Naive thymus-derived CD8-positive, alpha-beta T cell (primary cell): ENCODE measurements around the gene MRPL24. TPM values are rescaled to one million over a fixed set of nuclear protein-coding genes. Genes with fewer than 3 reads are reported as not detected.
A peak's percentile ranks its signal among the peaks of the same experiment; 100 is the strongest.

ENCODE experiments used
- ATAC-seq, 2 donors: fragments of 150-1000 bp; cut with Tn5 transposase in 1 of 2; sonication (Bioruptor Pico), chemical (Tn5 transposase) in 1 of 2; 1 replicate in 1 of 2; 2 replicates in 1 of 2; pipeline ENCODE4 v1.10.0; 2021; ENCODE audit warnings: mild to moderate bottlenecking in 2 of 2, moderate library complexity in 2 of 2
- POLR2A ChIA-PET: fragments of 350-600 bp; sonication (Branson Sonifier 250); formaldehyde crosslinking; loops from one replicate; lab custom pipeline; 2021; ENCODE audit warnings: antibody characterized with exemption; lab: Charles Lee
- DNase-seq, 10 donors: peaks; one replicate each; pipeline versions ENCODE4 v3.0.0 to v3.0.0-alpha.2; 2020 to 2022
- H3K27ac Mint-ChIP-seq, 10 donors: one replicate each; pipeline ENCODE4 v1.8.0; 2020 to 2022; ENCODE audit warnings: mild to moderate bottlenecking in 10 of 10, mixed read lengths in 10 of 10, moderate library complexity in 4 of 10, inconsistent platforms in 1 of 10
- H3K27me3 Mint-ChIP-seq, 5 donors: one replicate each; pipeline ENCODE4 v1.8.0; 2021 to 2022; ENCODE audit warnings: mixed read lengths in 5 of 5
- H3K36me3 Mint-ChIP-seq, 3 donors: one replicate each; pipeline ENCODE4 v1.8.0; 2020 to 2022; ENCODE audit warnings: mixed read lengths in 3 of 3, mild to moderate bottlenecking in 2 of 3, inconsistent platforms in 1 of 3
- H3K4me1 Mint-ChIP-seq, 4 donors: one replicate each; pipeline ENCODE4 v1.8.0; 2021 to 2022; ENCODE audit warnings: mixed read lengths in 4 of 4
- H3K4me3 Mint-ChIP-seq, 10 donors: one replicate each; pipeline ENCODE4 v1.8.0; 2020 to 2022; ENCODE audit warnings: mild to moderate bottlenecking in 10 of 10, mixed read lengths in 10 of 10, moderate library complexity in 6 of 10, inconsistent platforms in 1 of 10
- H3K9me3 Mint-ChIP-seq, 9 donors: one replicate each; pipeline ENCODE4 v1.8.0; 2020 to 2022; ENCODE audit warnings: mixed read lengths in 9 of 9, mild to moderate bottlenecking in 3 of 9, inconsistent platforms in 1 of 9, moderate library complexity in 1 of 9
- polyA plus RNA-seq, 3 donors: library from polyadenylated mRNA; unstranded; fragments of 300-500 nt; fragmentation: Illumina TruSeq; gene quantifications; one replicate each; pipeline ENCODE4 v1.2.3, GENCODE V29; 2021
- total RNA-seq, 8 experiments: library from RNA in 2 of 8; stranded (reverse) in 2 of 8; gene quantifications; one replicate each; pipeline ENCODE4 v1.2.3 and lab custom pipeline; 2021 to 2026

The MRPL24 gene
- total and polyA plus RNA-seq, 5 experiments from 2014 or later = 49.7 to 109 (median 98.6) TPM

DNA sequence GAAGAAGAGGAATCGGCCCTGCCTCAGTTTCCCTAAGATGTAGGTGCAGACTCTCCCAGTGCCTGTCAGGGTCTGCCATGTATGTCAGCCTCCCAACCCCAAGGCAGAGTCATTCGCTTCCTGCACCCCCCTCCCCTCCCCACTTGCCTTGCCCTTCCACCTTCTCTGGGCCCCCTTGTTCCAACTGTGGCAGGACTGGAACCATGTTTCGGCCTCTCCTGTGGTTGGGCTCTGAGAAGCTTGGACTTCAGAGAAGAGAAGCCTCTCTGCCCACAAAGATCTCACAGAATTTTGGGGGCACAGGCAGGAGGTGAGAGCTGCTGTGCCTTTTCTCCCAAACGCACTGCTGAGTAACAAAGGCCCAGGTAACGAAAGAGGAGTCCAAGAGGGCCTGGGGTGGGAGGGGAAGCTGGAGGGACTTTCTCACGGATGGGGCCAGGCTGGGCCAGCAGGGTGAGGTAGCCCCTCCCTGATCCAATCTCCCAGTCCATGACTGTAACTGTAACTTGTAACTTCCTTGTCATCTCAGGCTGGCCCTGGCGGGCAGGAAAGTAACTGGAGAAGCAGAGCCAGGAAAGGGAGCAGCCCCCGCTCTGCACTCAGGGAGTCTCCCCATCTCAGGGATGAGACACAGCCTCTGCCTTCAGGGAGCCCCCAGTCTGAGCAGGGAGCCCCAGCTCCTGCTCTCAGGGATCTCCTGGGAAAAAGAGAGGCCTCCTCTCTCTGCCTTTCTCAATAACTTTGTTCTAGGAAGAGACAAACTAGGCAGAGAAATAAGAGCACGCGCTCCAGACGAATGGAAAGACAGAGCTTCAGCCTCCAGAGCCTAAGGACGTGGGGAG is 46.8 kb downstream of the MRPL24 start:
- peaks cover 28 to 82% (median 64%) of the 10 kb centered on the region in 5 donors for H3K27me3 Mint-ChIP-seq
- POLR2A ChIA-PET = no interaction called here
- peaks cover 19 to 30% (median 25%) of the 10 kb centered on the region in 4 donors for H3K4me1 Mint-ChIP-seq
- H3K27ac Mint-ChIP-seq = peak overlapping the region in 3 of 10 donors; percentile 20 to 74 (median 59)
- ATAC-seq (no peak), DNase-seq (peak in 1 of 10 donors; percentile 50)
- peaks cover 0 to 1% (median 0%) of the 10 kb centered on the region in 3 donors for H3K36me3 Mint-ChIP-seq
- peak overlapping the region in 1 of 10 donors; percentile 15 for H3K4me3 Mint-ChIP-seq
- H3K9me3 Mint-ChIP-seq = no peaks in the 10 kb centered on the region

DNA sequence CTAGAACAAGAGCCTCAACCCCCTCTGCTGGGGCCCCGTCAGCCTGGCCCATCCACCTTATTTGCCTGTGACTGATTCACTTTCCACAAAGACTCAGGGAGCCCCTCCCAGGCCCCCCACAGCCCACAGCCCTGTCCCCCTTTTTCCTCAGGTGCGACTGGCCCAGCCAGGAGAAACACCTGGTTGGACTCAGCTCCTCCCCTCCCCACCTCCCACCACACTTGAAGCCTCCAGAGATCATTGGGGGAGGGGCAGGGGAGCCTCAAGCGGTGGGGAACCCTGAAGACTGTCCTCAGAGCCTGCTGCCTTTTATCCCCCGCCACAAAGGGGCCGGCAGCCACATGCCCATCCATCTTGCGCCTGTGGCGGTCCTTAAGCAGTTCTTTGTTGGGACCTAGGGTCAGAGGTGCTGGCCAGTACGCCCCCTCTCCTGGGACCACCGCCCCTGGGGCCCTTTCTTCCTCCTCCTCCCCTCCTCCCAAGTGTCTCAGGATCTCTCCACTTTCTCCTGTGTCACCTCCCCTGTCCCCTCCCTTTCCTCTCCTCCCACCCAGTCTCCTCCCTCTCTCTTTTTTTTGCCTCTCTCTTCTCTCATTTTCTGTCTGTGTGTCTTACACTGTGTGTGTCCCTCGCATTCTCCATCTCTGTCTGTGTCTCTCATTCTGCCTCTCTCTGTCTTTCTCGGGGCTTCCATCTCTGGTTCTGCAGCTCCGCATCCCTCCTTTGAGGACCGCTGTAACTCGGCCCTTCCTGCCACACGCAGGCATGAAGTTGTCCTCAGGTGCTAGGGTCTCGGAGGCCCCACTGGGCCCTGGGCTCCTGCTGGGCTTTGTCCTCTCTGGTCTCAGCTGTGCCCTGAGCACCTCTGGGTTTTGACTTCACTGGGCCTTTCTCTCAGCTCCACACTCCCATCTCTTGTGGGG is 47.7 kb downstream of the MRPL24 start:
- DNase-seq (peak in 5 of 10 donors; percentile 12 to 60 (median 21)), ATAC-seq (peak in 1 of 2 donors; percentile 15)
- H3K4me3 Mint-ChIP-seq = peak overlapping the region in 3 of 10 donors; percentile 15 to 64 (median 36)
- H3K36me3 Mint-ChIP-seq = no peaks in the 10 kb centered on the region
- no peaks in the 10 kb centered on the region for H3K9me3 Mint-ChIP-seq
- POLR2A ChIA-PET = no interaction called here
- peak overlapping the region in 3 of 10 donors; percentile 25 to 72 (median 63) for H3K27ac Mint-ChIP-seq
- peaks cover 19 to 32% (median 25%) of the 10 kb centered on the region in 4 donors for H3K4me1 Mint-ChIP-seq
- H3K27me3 Mint-ChIP-seq = peaks cover 28 to 75% (median 57%) of the 10 kb centered on the region in 5 donors

DNA sequence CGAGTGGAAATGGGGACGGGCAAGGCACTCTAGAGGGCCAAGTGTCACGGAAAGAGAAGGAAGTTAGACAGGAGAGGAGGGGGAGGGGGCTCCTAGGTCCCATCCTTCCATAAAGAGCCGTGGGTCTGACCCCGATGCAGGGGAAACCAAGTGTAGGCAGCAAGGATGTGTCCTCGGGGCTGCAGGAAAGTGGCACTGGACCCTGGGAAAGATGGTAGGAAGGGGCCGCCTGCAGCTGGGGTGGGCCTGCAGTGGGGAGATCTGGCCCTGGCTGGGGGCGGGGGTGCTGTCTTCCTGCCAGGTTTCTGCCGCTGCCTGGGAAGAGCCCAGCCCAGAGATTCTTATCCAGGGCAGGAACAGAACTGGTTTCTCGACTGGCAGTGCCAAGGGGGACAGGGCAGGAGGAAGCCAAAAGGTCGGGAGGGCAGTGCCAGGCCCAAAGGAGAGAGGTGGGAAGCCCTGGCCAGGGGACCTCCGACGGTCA is 48.4 kb downstream of the MRPL24 start:
- POLR2A ChIA-PET = interaction anchor here (0.7 kb wide), 1 partner anchor 21 kb away, joined by 3 read pairs; no protein-coding TSS in a partner anchor
- no peaks in the 10 kb centered on the region for H3K9me3 Mint-ChIP-seq
- H3K4me3 Mint-ChIP-seq = peak overlapping the region in 2 of 10 donors; percentile 7 to 41
- no peaks in the 10 kb centered on the region for H3K36me3 Mint-ChIP-seq
- peaks cover 19 to 32% (median 25%) of the 10 kb centered on the region in 4 donors for H3K4me1 Mint-ChIP-seq
- ATAC-seq (no peak), DNase-seq (peak in 1 of 10 donors; percentile 38)
- peaks cover 28 to 69% (median 53%) of the 10 kb centered on the region in 5 donors for H3K27me3 Mint-ChIP-seq
- H3K27ac Mint-ChIP-seq = peak overlapping the region in 2 of 10 donors; percentile 67 to 72

DNA sequence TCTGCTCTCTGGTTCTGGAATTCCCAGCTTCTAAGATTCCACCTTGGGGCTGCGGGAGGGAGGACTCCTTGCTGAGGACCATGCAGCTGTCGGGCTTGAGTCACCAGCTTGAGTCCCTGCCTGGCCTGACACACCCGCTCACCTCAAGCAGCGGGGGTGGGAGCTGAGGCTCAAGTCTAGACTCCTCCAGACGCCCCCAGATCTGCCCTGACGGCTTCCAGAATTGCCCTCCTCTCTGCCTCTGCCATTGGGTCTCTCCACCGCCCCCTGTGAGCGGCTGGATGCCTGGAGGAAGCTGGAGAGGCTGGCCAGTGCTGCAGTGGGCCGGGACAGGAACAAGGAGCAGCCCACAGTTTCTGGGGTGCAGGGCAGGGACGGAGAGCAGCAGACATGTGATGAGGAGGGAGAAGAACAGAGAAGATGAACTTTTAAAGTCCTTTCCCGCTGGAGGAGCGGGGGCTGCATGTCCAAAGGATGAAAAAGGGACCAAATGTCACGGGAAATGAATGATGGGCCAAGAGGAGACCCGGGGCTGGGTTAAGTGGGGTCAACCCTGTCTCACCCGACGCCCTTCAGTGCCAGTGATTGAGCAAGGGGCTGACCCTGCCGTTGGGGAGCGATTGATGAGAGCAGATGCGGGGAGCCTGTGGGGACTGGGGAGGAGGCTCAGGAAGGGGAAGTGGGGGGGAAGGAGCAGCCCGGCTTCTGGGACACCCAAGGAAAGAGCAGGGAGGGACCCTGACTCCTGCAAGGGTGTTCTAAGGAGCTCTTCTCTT is 49.0 kb downstream of the MRPL24 start:
- no peaks in the 10 kb centered on the region for H3K9me3 Mint-ChIP-seq
- peak overlapping the region in 2 of 10 donors; percentile 7 to 41 for H3K4me3 Mint-ChIP-seq
- peak overlapping the region in 3 of 10 donors; percentile 67 to 74 (median 72) for H3K27ac Mint-ChIP-seq
- DNase-seq (peak in 1 of 10 donors; percentile 59), ATAC-seq (no peak)
- H3K36me3 Mint-ChIP-seq = no peaks in the 10 kb centered on the region
- H3K27me3 Mint-ChIP-seq = peaks cover 28 to 66% (median 46%) of the 10 kb centered on the region in 5 donors
- peaks cover 19 to 32% (median 25%) of the 10 kb centered on the region in 4 donors for H3K4me1 Mint-ChIP-seq
- POLR2A ChIA-PET = interaction anchor here (0.7 kb wide), 1 partner anchor 22 kb away, joined by 3 read pairs; no protein-coding TSS in a partner anchor

DNA sequence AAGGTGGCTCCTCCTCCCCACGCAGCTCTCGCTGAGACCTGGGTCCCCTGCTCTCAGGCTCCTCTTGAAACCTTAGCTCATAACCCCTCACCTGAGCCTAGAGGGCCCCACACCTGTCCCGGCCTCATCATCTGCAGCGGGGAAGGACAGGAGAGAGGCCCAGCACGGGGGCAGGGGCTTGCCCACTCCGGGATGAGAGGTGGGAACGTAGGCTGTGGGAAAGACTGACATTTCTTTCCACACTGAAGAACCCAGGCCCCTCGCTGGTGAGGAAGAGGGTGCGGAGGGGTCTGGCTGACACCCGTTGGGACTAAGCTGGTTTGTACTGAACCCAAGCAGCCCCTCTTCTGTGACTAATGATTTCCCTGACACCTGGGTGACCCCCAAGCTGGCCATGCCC is 49.7 kb downstream of the MRPL24 start:
- H3K27me3 Mint-ChIP-seq = peaks cover 24 to 62% (median 42%) of the 10 kb centered on the region in 5 donors
- no peaks in the 10 kb centered on the region for H3K9me3 Mint-ChIP-seq
- no peaks in the 10 kb centered on the region for H3K36me3 Mint-ChIP-seq
- POLR2A ChIA-PET = interaction anchor here (0.8 to 2.9 kb wide), 3 partner anchors 14 to 37 kb away, joined by 3 to 22 read pairs (median 12); partner anchors contain the start of genes CRABP2, ISG20L2 and METTL25B
- no peak overlapping the region for H3K4me3 Mint-ChIP-seq
- H3K27ac Mint-ChIP-seq = no peak overlapping the region
- ATAC-seq (no peak), DNase-seq (no peak)
- peaks cover 18 to 32% (median 25%) of the 10 kb centered on the region in 4 donors for H3K4me1 Mint-ChIP-seq

DNA sequence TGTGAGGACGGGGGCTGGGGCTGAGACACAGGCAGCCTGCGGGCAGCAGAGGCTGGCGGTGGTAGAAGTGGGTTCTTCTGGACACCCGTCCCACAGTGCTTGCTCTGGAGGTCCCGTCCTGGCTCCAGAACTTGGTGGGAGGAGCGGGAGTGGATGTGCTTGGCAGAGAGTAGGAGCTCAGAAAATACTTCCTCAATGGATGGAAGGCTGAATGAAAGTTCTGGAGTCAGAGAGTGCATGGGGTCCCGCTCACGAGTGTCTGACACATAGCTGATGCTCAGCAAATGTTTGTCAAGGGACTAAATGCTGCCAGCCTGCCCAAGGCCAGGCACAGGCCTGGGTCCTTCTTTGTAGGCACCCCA is 50.2 kb downstream of the MRPL24 start:
- Mint-ChIP-seq H3K27ac (peak overlapping the region in 2 of 10 donors; percentile 33 to 42), H3K36me3 (no peaks in the 10 kb centered on the region), H3K4me3 (no peak overlapping the region), H3K4me1 (peaks cover 18 to 32% (median 25%) of the 10 kb centered on the region in 4 donors), H3K27me3 (peaks cover 24 to 63% (median 42%) of the 10 kb centered on the region in 5 donors), H3K9me3 (no peaks in the 10 kb centered on the region)
- POLR2A ChIA-PET = interaction anchor here (0.8 to 2.9 kb wide), 3 partner anchors 15 to 37 kb away, joined by 3 to 22 read pairs (median 12); partner anchors contain the start of genes CRABP2, ISG20L2 and METTL25B
- no peak for DNase-seq
- ATAC-seq = no peak

DNA sequence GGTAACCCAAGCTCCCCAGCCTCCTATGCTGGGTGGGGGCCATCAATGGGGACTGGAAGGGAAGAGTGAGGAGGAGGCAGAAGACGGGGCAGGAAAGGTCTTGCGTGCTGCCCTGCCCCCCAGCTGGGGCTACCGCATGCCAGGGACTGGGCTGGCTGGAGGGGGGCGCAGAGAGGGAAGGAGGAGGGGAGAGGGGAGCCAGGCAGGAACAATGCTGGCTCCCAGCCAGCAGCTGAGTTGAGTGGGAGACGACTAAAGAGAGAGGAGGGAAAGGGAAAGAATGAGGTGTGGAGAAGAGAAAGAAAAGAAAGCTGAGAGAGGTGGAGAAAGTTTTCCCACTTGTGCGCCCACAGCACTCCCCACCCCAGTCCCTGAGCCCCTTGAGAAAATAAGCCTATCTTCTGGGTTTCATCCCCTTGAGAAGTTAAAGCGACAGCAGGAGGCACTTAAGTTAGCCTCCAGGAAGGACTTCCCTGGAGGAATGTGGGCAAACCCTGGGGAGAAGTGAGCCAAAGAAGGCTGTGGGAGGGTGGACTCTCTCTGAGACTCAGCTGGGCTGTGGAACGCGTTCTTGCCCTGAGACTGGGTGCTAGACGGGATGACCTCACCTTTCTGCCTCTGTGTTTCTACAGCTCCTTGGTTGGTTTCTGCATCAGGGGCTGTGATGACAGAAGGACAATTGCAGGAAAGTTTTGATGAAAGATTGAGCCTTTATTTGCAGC is 50.8 kb downstream of the MRPL24 start:
- H3K4me3 Mint-ChIP-seq = peak overlapping the region in 2 of 10 donors; percentile 13 to 87
- no peaks in the 10 kb centered on the region for H3K36me3 Mint-ChIP-seq
- H3K27ac Mint-ChIP-seq = peak overlapping the region in 2 of 10 donors; percentile 71 to 83
- DNase-seq (no peak), ATAC-seq (no peak)
- peaks cover 18 to 32% (median 25%) of the 10 kb centered on the region in 4 donors for H3K4me1 Mint-ChIP-seq
- POLR2A ChIA-PET = interaction anchor here (0.7 to 2.9 kb wide), 7 partner anchors 15 to 233 kb away, joined by 3 to 22 read pairs (median 5); partner anchors contain the start of genes CRABP2, ISG20L2, METTL25B and PRCC
- peaks cover 24 to 65% (median 42%) of the 10 kb centered on the region in 5 donors for H3K27me3 Mint-ChIP-seq
- no peaks in the 10 kb centered on the region for H3K9me3 Mint-ChIP-seq

DNA sequence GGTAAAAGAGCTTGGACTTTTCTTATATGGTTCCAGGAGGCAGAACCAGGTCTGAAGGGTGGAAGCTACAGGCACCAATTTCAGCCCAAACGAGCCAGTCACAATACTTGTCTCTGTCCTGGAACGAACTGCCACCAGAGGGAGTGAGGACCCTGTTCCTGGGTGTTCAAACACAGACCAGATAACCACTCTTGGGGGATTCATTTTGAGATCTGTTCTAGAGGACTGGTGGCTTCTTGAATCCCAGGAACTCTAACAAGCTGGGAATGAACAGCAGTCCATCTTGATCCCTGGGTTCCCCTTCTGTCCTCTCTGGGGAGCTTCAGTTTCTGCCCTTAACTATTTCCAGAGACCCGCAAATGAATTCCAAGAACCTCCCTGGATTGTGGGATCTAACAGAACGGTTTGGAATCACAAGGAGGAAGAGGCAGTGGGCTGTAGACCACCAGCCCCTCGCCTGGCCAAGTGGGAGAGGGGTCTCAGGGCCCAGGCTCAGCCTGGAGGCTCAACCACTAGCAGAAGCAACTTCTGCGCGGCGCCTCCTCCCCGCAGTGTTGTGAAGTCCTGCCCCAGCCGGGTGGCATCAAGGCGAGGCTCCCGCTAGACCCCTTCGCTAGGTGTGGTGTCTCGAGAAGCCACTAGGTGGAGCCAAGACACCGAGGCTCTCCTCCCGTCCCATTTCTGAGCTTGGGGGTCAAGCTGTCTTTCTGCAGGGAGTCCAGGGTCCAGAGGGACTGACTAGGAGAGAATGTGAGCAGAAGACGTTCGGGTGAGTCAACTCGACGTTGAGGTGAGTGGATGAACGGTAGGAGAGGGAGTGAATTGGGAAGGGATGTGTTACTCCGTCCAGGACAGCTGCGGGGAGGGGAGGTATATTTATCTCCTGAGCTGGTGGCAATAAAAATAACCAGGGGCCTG is 51.6 kb downstream of the MRPL24 start:
- H3K27me3 Mint-ChIP-seq = peaks cover 21 to 59% (median 37%) of the 10 kb centered on the region in 5 donors
- no peaks in the 10 kb centered on the region for H3K9me3 Mint-ChIP-seq
- ATAC-seq (peak; percentile 97), DNase-seq (peak; percentile 63 to 89 (median 76))
- peaks cover 18 to 36% (median 29%) of the 10 kb centered on the region in 4 donors for H3K4me1 Mint-ChIP-seq
- POLR2A ChIA-PET = interaction anchor here (0.7 to 2.9 kb wide), 6 partner anchors 17 to 232 kb away, joined by 3 to 22 read pairs (median 8); partner anchors contain the start of genes CRABP2, ISG20L2, METTL25B and PRCC
- peak overlapping the region in 5 of 10 donors; percentile 71 to 87 (median 82) for H3K27ac Mint-ChIP-seq
- H3K4me3 Mint-ChIP-seq = peak overlapping the region in 9 of 10 donors; percentile 13 to 87 (median 59)
- no peaks in the 10 kb centered on the region for H3K36me3 Mint-ChIP-seq
